Measurements from ENCODE around the gene PSAPL1. TPM values are rescaled to one million over a fixed set of nuclear protein-coding genes. Genes with fewer than 3 reads are reported as not detected.

The PSAPL1 gene
- total RNA-seq, result not detected

DNA sequence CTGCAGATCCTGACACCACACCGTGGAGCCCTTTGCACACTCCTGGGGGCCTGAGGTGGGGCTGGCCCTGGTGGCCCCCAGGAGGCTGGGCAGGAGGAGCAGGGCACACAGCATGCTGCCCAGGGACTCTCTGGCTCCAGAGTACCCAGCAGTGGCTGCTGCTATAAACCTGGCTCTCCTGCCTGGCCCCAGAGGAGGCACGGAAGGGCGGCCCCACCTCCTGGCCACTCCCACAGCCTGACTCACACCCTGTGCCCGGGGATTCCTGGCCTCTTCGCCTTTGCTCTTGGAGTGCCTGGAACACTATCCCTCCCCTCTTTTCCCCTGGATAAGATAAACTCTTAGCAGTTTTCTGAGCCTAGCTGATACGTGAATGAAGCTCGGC is at the start of gene PSAPL1:
TSS of gene PSAPL1 (minus strand) at position 165 of the 385 bp plus-strand sequence. CDS start at position 114, 51 bp downstream.
- no peak for ATAC-seq (ENCODE audit: low read depth)
- POLR2A ChIA-PET, result no interaction called here
- H3K27me3 Mint-ChIP-seq, result no peaks in the 10 kb centered on the region
- H3K27ac Mint-ChIP-seq, result no peak within 1 kb of the TSS
- no peaks in the 10 kb centered on the region for H3K9me3 Mint-ChIP-seq
- DNase-seq, result no peak
- no peaks in the 10 kb centered on the region for H3K36me3 Mint-ChIP-seq
- H3K4me3 Mint-ChIP-seq, result no peak within 1 kb of the TSS
- H3K4me1 Mint-ChIP-seq, result no peaks in the 10 kb centered on the region

DNA sequence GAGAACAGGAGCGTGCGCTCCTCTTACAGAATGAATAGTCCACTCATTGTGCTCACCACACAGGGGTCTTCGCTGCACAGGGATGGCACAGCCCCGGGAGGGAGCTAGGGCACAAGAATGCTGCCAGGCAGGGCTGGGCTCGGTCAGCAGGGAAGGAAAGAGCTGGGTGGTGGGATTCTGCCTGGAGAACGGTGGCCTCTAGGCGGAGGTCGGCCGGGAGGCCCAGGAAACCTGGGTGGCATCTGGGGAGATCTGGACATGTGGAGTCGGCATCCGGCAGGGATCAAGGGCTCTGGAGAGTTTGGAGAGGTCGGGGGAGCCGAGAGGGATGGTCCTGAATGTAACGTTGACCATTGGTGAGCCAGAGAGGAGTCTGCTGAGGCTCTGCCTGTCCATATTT is 46.5 kb upstream of the PSAPL1 start:
- no peak overlapping the region for H3K27ac Mint-ChIP-seq
- no peak for ATAC-seq (ENCODE audit: low read depth)
- no peaks in the 10 kb centered on the region for H3K27me3 Mint-ChIP-seq
- no peaks in the 10 kb centered on the region for H3K9me3 Mint-ChIP-seq
- POLR2A ChIA-PET, result no interaction called here
- no peak overlapping the region for H3K4me3 Mint-ChIP-seq
- H3K4me1 Mint-ChIP-seq, result no peaks in the 10 kb centered on the region
- DNase-seq, result no peak
- no peaks in the 10 kb centered on the region for H3K36me3 Mint-ChIP-seq

GRCh38 chr4:7480423-7480822 is 45.7 kb upstream of the PSAPL1 start:
- DNase-seq (no peak), ATAC-seq (ENCODE audit: low read depth) (no peak)
- Mint-ChIP-seq H3K9me3 (no peaks in the 10 kb centered on the region), H3K4me3 (no peak overlapping the region), H3K27ac (no peak overlapping the region), H3K4me1 (no peaks in the 10 kb centered on the region), H3K36me3 (no peaks in the 10 kb centered on the region), H3K27me3 (no peaks in the 10 kb centered on the region)
- POLR2A ChIA-PET, result no interaction called here

- Mint-ChIP-seq H3K4me3 (no peak overlapping the region), H3K4me1 (no peaks in the 10 kb centered on the region), H3K27me3 (no peaks in the 10 kb centered on the region), H3K36me3 (no peaks in the 10 kb centered on the region), H3K27ac (no peak overlapping the region), H3K9me3 (no peaks in the 10 kb centered on the region)
- ATAC-seq (ENCODE audit: low read depth) (no peak), DNase-seq (no peak)
- POLR2A ChIA-PET, result no interaction called here
These were observed 43.9 kb upstream of the PSAPL1 start for GRCh38 chr4:7478665-7479064.

DNA sequence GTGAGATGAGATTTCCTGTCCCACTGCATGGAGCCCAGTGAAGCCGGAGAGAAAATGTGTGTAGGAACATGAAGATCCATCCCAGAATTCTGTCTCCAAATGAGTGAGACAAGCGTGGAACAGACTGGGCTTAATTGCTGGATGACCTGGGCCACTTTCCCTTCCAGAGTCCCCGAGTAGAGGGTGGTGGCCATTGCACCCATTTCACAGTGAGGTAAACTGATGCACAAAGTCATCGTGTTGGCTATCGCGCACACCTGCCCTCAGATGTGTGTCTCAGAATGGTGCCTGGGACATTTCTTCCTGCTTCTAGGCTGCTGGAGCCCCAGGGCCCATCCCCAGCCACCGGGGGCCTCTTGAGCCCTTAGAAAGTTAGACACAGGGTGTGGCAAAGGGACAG is 43.0 kb upstream of the PSAPL1 start:
- H3K36me3 Mint-ChIP-seq, result no peaks in the 10 kb centered on the region
- no peaks in the 10 kb centered on the region for H3K4me1 Mint-ChIP-seq
- H3K27ac Mint-ChIP-seq, result no peak overlapping the region
- POLR2A ChIA-PET, result no interaction called here
- no peaks in the 10 kb centered on the region for H3K27me3 Mint-ChIP-seq
- ATAC-seq (ENCODE audit: low read depth), result no peak
- H3K4me3 Mint-ChIP-seq, result no peak overlapping the region
- DNase-seq, result no peak
- H3K9me3 Mint-ChIP-seq, result no peaks in the 10 kb centered on the region

GRCh38 chr4:7476820-7477219 is 42.1 kb upstream of the PSAPL1 start:
- Mint-ChIP-seq H3K36me3 (no peaks in the 10 kb centered on the region), H3K4me3 (no peak overlapping the region), H3K27ac (no peak overlapping the region), H3K27me3 (no peaks in the 10 kb centered on the region), H3K9me3 (no peaks in the 10 kb centered on the region), H3K4me1 (no peaks in the 10 kb centered on the region)
- ATAC-seq (ENCODE audit: low read depth), result no peak
- DNase-seq, result no peak
- POLR2A ChIA-PET, result interaction anchor here (0.5 kb wide), 1 partner anchor 54 kb away, joined by 3 read pairs; no protein-coding TSS in a partner anchor

- H3K4me1 Mint-ChIP-seq, result no peaks in the 10 kb centered on the region
- no peaks in the 10 kb centered on the region for H3K36me3 Mint-ChIP-seq
- POLR2A ChIA-PET, result no interaction called here
- no peak overlapping the region for H3K27ac Mint-ChIP-seq
- no peaks in the 10 kb centered on the region for H3K27me3 Mint-ChIP-seq
- H3K9me3 Mint-ChIP-seq, result no peaks in the 10 kb centered on the region
- ATAC-seq (ENCODE audit: low read depth), result no peak
- no peak for DNase-seq
- H3K4me3 Mint-ChIP-seq, result no peak overlapping the region
These were observed 40.5 kb upstream of the PSAPL1 start for GRCh38 chr4:7475207-7475606.

DNA sequence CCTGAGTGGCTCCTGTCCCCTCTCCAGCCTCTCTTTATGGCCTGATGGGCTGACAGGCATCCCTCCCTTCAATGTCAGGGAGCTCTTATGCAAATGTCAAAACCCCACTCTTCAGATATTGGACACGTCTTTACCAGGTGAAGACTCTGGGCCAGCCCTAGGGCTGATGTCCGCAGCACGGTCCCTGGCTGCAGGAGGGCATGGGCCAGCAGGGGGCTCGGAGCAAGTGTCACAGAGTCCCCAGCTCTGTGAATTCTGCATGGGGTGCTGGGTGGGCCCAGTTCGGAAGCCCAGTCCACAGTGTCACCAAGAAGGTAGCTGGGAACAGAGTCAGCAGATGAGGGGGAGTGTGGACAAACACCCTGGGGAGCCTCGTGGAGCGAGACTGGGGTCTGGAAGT is 39.6 kb upstream of the PSAPL1 start:
- no peak overlapping the region for H3K27ac Mint-ChIP-seq
- POLR2A ChIA-PET, result no interaction called here
- H3K4me1 Mint-ChIP-seq, result no peaks in the 10 kb centered on the region
- no peak overlapping the region for H3K4me3 Mint-ChIP-seq
- DNase-seq (no peak), ATAC-seq (ENCODE audit: low read depth) (no peak)
- H3K27me3 Mint-ChIP-seq, result no peaks in the 10 kb centered on the region
- no peaks in the 10 kb centered on the region for H3K36me3 Mint-ChIP-seq
- H3K9me3 Mint-ChIP-seq, result no peaks in the 10 kb centered on the region

DNA sequence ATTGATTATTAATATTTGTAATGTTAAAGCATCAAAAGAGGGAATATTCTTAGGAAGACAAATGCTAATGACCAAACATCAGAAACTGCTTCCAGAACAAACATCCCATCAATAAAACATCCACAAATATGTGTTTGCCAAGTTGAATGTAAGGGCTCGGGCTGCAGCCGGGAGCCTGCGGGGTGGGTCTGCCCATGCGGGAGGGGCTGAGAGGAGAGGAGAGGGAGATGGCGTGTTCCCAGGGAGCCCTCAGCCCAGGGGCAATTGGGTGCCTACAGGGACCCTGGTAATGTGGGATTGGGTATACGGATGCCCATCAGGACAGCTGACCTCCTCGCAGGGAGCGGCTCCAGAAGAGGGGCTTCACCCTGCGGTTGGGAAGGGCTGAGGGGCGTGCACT is 38.4 kb upstream of the PSAPL1 start:
- POLR2A ChIA-PET, result no interaction called here
- ATAC-seq (ENCODE audit: low read depth) (no peak), DNase-seq (no peak)
- no peaks in the 10 kb centered on the region for H3K4me1 Mint-ChIP-seq
- no peaks in the 10 kb centered on the region for H3K27me3 Mint-ChIP-seq
- no peak overlapping the region for H3K27ac Mint-ChIP-seq
- H3K9me3 Mint-ChIP-seq, result no peaks in the 10 kb centered on the region
- H3K36me3 Mint-ChIP-seq, result no peaks in the 10 kb centered on the region
- H3K4me3 Mint-ChIP-seq, result no peak overlapping the region

DNA sequence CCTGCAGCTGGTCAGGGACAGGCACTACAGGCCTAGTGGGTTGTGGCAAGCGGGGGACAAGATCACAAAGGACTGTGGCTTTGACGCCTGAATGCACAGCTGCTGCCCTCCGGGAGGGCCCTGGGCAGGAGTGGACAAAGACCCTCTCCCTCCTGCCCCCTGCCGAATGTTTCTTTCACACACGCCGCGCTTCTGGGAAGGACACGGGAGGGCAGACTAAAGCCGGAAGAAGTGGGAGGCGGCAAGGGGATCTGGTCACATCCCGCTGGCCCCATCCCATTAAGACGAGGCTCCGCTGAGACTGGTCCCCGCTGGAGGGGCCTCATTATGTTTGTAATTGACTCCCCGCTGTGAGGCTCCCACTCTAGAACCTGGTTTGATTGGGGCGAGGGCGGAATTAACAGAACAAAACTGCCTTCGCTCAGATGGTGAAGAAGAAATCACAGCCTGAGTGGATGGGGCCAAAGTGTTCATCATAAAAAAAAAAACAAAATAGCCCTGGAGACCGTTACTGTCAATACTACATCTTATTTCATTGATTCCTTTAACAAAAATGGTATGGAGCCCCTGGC is 37.8 kb upstream of the PSAPL1 start:
- no peak overlapping the region for H3K4me3 Mint-ChIP-seq
- H3K27ac Mint-ChIP-seq, result no peak overlapping the region
- POLR2A ChIA-PET, result no interaction called here
- no peaks in the 10 kb centered on the region for H3K27me3 Mint-ChIP-seq
- H3K4me1 Mint-ChIP-seq, result no peaks in the 10 kb centered on the region
- H3K36me3 Mint-ChIP-seq, result no peaks in the 10 kb centered on the region
- DNase-seq, result no peak
- H3K9me3 Mint-ChIP-seq, result no peaks in the 10 kb centered on the region
- no peak for ATAC-seq (ENCODE audit: low read depth)

- no peaks in the 10 kb centered on the region for H3K36me3 Mint-ChIP-seq
- no peak for DNase-seq
- H3K4me3 Mint-ChIP-seq, result no peak overlapping the region
- H3K4me1 Mint-ChIP-seq, result no peaks in the 10 kb centered on the region
- H3K27me3 Mint-ChIP-seq, result no peaks in the 10 kb centered on the region
- ATAC-seq (ENCODE audit: low read depth), result no peak
- no peaks in the 10 kb centered on the region for H3K9me3 Mint-ChIP-seq
- POLR2A ChIA-PET, result no interaction called here
- no peak overlapping the region for H3K27ac Mint-ChIP-seq
These were observed 35.9 kb upstream of the PSAPL1 start for GRCh38 chr4:7470522-7471128.

GRCh38 chr4:7470111-7470510 is 35.4 kb upstream of the PSAPL1 start:
- ATAC-seq (ENCODE audit: low read depth) (no peak), DNase-seq (no peak)
- Mint-ChIP-seq H3K27ac (no peak overlapping the region), H3K4me1 (no peaks in the 10 kb centered on the region), H3K9me3 (no peaks in the 10 kb centered on the region), H3K4me3 (no peak overlapping the region), H3K27me3 (no peaks in the 10 kb centered on the region), H3K36me3 (no peaks in the 10 kb centered on the region)
- POLR2A ChIA-PET, result no interaction called here

- H3K4me3 Mint-ChIP-seq, result no peak overlapping the region
- no peaks in the 10 kb centered on the region for H3K27me3 Mint-ChIP-seq
- POLR2A ChIA-PET, result no interaction called here
- ATAC-seq (ENCODE audit: low read depth), result no peak
- no peaks in the 10 kb centered on the region for H3K36me3 Mint-ChIP-seq
- H3K9me3 Mint-ChIP-seq, result no peaks in the 10 kb centered on the region
- H3K27ac Mint-ChIP-seq, result no peak overlapping the region
- DNase-seq, result no peak
- H3K4me1 Mint-ChIP-seq, result no peaks in the 10 kb centered on the region
These were observed 34.3 kb upstream of the PSAPL1 start for GRCh38 chr4:7469023-7469422.

GRCh38 chr4:7467471-7467870 is 32.7 kb upstream of the PSAPL1 start:
- H3K27ac Mint-ChIP-seq, result no peak overlapping the region
- H3K27me3 Mint-ChIP-seq, result no peaks in the 10 kb centered on the region
- H3K4me3 Mint-ChIP-seq, result no peak overlapping the region
- H3K4me1 Mint-ChIP-seq, result no peaks in the 10 kb centered on the region
- DNase-seq (no peak), ATAC-seq (ENCODE audit: low read depth) (no peak)
- POLR2A ChIA-PET, result interaction anchor here (0.6 kb wide), 1 partner anchor 638 kb away, joined by 4 read pairs; no protein-coding TSS in a partner anchor
- no peaks in the 10 kb centered on the region for H3K9me3 Mint-ChIP-seq
- H3K36me3 Mint-ChIP-seq, result no peaks in the 10 kb centered on the region

- Mint-ChIP-seq H3K4me1 (no peaks in the 10 kb centered on the region), H3K27ac (no peak overlapping the region), H3K27me3 (no peaks in the 10 kb centered on the region), H3K9me3 (no peaks in the 10 kb centered on the region), H3K36me3 (no peaks in the 10 kb centered on the region), H3K4me3 (no peak overlapping the region)
- DNase-seq (no peak), ATAC-seq (ENCODE audit: low read depth) (no peak)
- POLR2A ChIA-PET, result no interaction called here
These were observed 32.2 kb upstream of the PSAPL1 start for GRCh38 chr4:7466904-7467303.

Measured in activated naive CD8-positive, alpha-beta T cell treated with anti-CD3 and anti-CD28 coated beads, Interleukin-2, amount 10 ng/mL, durations not matched to agents 7 days and 5 days (primary cell).